ENCODE data around the gene DLK1. TPM values are rescaled to one million over a fixed set of nuclear protein-coding genes. Genes with fewer than 3 reads are reported as not detected.

Gene DLK1
- total and polyA plus RNA-seq, 8 donors, result 0.25 to 1.7 (median 1.6) TPM; not detected in 1

DNA sequence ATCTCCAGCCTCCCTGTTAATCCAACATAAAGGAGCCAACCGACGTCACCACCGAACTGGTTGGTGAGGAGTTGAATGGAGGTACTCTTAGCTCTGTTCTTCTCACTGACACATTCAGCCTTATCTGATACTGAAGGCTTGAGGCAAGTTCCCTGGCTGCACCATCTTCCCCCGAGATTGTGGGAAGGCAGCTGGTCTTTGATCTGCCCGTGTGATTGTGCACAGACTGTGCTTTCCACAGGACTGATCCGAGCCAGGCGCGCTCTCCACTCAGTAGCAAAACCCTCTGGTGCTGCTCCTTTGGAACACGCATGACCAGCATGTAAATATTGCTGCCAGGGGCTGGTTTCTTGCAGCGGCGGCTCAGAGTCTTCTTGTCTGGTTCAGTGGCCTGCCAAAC lies 30.1 kb upstream of the DLK1 start:
- TF ChIP-seq, protein P1, sequence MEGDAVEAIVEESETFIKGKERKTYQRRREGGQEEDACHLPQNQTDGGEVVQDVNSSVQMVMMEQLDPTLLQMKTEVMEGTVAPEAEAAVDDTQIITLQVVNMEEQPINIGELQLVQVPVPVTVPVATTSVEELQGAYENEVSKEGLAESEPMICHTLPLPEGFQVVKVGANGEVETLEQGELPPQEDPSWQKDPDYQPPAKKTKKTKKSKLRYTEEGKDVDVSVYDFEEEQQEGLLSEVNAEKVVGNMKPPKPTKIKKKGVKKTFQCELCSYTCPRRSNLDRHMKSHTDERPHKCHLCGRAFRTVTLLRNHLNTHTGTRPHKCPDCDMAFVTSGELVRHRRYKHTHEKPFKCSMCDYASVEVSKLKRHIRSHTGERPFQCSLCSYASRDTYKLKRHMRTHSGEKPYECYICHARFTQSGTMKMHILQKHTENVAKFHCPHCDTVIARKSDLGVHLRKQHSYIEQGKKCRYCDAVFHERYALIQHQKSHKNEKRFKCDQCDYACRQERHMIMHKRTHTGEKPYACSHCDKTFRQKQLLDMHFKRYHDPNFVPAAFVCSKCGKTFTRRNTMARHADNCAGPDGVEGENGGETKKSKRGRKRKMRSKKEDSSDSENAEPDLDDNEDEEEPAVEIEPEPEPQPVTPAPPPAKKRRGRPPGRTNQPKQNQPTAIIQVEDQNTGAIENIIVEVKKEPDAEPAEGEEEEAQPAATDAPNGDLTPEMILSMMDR (IDR thresholded peaks at IDR 0.05), result no peak
- DNase-seq (peak in 1 of 4 donors; percentile 62), ATAC-seq (no peak)
- no peaks in the 10 kb centered on the region for H3K36me3 ChIP-seq
- H3K4me1 ChIP-seq, result no peaks in the 10 kb centered on the region
- H3K4me3 ChIP-seq, result no peak overlapping the region
- H3K27ac ChIP-seq, result no peak overlapping the region
- H3K27me3 ChIP-seq, result peaks cover 0 to 30% of the 10 kb centered on the region in 2 donors
- intact Hi-C loops (cut with DNase I), result no loop called here
- no peaks in the 10 kb centered on the region for H3K9me3 ChIP-seq

DNA sequence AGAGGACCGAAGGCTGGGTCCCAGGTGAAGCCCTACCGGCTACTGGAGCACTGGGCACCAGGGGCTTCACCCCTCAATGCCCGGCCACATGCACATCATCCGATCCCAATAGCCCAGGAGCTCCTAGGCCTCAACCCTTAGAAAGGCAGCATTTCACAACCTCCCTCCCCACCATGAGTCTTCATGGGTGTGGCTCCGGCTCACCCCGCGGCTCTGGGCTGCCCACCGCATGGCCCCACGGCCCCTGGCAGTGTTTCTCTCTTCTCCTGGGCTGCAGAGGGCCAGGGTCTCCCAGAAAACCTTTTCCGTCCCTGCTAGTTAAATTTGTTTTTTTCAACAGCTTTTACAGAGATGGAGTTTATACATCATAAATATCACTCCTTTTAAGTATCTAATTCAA lies 28.6 kb upstream of the DLK1 start:
- DNase-seq (peak in 1 of 4 donors; percentile 10), ATAC-seq (no peak)
- no peak overlapping the region for H3K27ac ChIP-seq
- intact Hi-C loops (cut with DNase I), result no loop called here
- peaks cover 0 to 26% of the 10 kb centered on the region in 2 donors for H3K27me3 ChIP-seq
- H3K9me3 ChIP-seq, result no peaks in the 10 kb centered on the region
- no peaks in the 10 kb centered on the region for H3K4me1 ChIP-seq
- TF ChIP-seq, protein P1 (IDR thresholded peaks at IDR 0.05), result no peak
- H3K36me3 ChIP-seq, result no peaks in the 10 kb centered on the region
- H3K4me3 ChIP-seq, result no peak overlapping the region

DNA sequence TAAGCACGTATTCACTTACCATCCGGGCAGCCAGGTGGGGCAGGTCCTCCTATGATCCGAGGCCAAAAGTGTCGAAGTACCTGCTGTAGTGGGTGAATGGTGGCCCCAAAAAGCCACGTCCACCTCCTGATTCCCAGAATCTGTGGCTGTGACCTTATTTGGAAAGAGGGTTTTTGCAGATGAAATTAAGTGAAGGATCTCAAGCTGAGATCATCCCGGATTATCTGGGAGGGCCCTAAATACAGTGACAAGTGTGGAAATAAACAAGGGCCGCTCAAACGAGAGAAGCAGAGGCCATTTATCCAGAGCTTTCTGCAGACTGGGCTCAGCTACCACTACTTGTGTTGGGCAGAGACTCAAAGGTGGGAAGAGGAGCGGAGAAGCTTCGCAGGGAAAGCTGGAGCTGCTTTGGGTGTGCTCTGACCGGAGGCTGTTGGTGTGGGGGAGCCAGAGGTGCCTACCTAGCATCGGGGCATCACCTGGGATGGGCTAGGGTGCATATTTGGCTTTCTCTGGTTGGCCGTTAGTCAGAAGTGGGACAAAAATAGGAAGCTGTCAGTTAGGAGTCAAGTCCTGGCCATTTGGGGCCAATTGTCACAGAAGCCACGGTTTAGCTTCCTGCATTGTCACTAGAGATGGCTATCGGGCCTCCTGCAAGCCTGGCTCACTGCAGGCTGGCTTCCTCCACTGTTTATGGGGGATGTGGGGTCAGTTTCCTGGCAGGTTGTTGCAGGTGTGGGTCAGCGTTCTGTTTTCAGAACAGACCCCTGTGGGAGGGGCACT lies 27.8 kb upstream of the DLK1 start:
- H3K27me3 ChIP-seq, result peaks cover 0 to 26% of the 10 kb centered on the region in 2 donors

DNA sequence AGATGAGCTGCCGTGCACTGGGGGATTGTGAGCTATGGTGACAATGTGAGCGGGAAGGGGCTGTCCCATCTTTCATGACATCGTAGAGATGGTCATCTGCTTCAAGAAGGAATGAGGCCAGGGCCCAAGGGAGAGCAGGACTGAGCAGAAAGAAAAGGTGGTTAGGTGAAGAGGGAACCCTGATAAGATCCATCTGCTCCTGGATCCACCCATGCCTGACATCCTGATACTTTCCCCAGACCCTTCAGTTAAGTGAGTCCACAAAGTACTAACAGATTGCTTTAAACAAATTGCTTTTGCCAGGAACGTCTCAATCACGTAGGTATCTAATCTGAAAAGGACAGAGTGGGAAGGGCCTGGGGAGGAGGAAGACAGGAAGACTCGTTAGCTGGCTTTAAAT lies 25.4 kb upstream of the DLK1 start:
- TF ChIP-seq, protein P1 (IDR thresholded peaks at IDR 0.05), result no peak
- H3K9me3 ChIP-seq, result no peaks in the 10 kb centered on the region
- H3K4me3 ChIP-seq, result no peak overlapping the region
- H3K36me3 ChIP-seq, result no peaks in the 10 kb centered on the region
- no peaks in the 10 kb centered on the region for H3K4me1 ChIP-seq
- DNase-seq, result no peak
- ATAC-seq, result no peak
- no peak overlapping the region for H3K27ac ChIP-seq
- intact Hi-C loops (cut with DNase I), result no loop called here
- peaks cover 0 to 17% of the 10 kb centered on the region in 2 donors for H3K27me3 ChIP-seq

More for the DNA sequence above, 27.8 kb upstream of the DLK1 start:
- ATAC-seq (no peak), DNase-seq (peak in 1 of 4 donors; percentile 13)
- intact Hi-C loops (cut with DNase I), result no loop called here
- Histone ChIP-seq H3K4me1 (no peaks in the 10 kb centered on the region), H3K27ac (no peak overlapping the region), H3K36me3 (no peaks in the 10 kb centered on the region), H3K4me3 (no peak overlapping the region), H3K9me3 (no peaks in the 10 kb centered on the region)
- TF ChIP-seq, protein P1 (IDR thresholded peaks at IDR 0.05), result no peak

DNA sequence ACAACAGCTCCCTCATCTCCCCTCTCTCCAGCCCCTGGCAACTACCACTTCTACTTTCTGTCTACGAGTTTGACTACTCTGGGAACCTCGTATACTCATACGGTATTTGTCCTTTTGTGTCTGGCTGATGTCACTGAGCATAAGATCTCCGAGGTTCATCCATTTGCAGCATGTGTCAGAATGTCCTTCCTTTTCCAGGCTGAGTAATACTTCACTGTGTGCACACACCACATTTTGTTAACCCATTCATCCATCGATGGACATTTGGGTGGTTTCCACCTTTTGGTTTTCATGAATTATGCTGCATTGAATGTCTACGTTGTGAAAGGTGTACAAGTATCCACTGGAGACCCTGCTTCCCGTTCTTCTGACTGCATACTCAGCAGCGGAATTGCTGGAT lies 24.1 kb upstream of the DLK1 start:
- ATAC-seq, result no peak
- Histone ChIP-seq H3K4me3 (no peak overlapping the region), H3K4me1 (no peaks in the 10 kb centered on the region), H3K36me3 (no peaks in the 10 kb centered on the region), H3K9me3 (no peaks in the 10 kb centered on the region), H3K27me3 (peaks cover 0 to 14% of the 10 kb centered on the region in 2 donors), H3K27ac (no peak overlapping the region)
- no peak for DNase-seq
- TF ChIP-seq, protein P1 (IDR thresholded peaks at IDR 0.05), result no peak
- intact Hi-C loops (cut with DNase I), result no loop called here
